SU-DHL-6 (cell line): ENCODE data around the gene ARHGEF28.

ENCODE experiments used
- H2AFZ ChIP-seq: fragments of 200-600 bp; sonication (generic); 2 replicates; pipeline ENCODE4 v1.6.1; 2014; ENCODE audit warnings: low read depth, mild to moderate bottlenecking, moderate library complexity, mixed read lengths, antibody characterized with exemption, low read length; ENCODE audit not compliant: severe bottlenecking
- H3F3A ChIP-seq: fragments of 200-600 bp; shearing (Covaris generic); 2 replicates; pipeline ENCODE4 v1.6.0; 2016; ENCODE audit warnings: antibody characterized with exemption, mild to moderate bottlenecking; ENCODE audit not compliant: insufficient read depth
- H3K27ac ChIP-seq: fragments of 200-600 bp; sonication (generic); 2 replicates; pipeline ENCODE4 v1.5.1; 2016; ENCODE audit warnings: low read depth, mild to moderate bottlenecking, low read length, moderate library complexity, mixed read lengths
- H3K27me3 ChIP-seq: fragments of 200-600 bp; sonication (generic), shearing (Covaris generic); 2 replicates; pipeline ENCODE4 v1.6.0; 2014; ENCODE audit warnings: mild to moderate bottlenecking, low read length
- H3K36me3 ChIP-seq: fragments of 200-600 bp; sonication (generic); 2 replicates; pipeline ENCODE4 v1.6.1; 2014; ENCODE audit warnings: mild to moderate bottlenecking, low read length, mixed read lengths
- H3K4me2 ChIP-seq: fragments of 300-600, 200-600 bp; shearing (Covaris generic), sonication (generic); 2 replicates; pipeline ENCODE4 v1.6.0; 2014; ENCODE audit warnings: low read length, low read depth, mild to moderate bottlenecking; ENCODE audit not compliant: poor library complexity, severe bottlenecking
- H3K4me3 ChIP-seq: fragments of 200-600 bp; sonication (generic); 2 replicates; pipeline ENCODE4 v1.5.1; 2014; ENCODE audit warnings: antibody characterized with exemption, low read length, mild to moderate bottlenecking, mixed read lengths; ENCODE audit not compliant: insufficient read depth, poor library complexity, severe bottlenecking
- H3K79me2 ChIP-seq: fragments of 200-600 bp; sonication (generic); 2 replicates; pipeline ENCODE4 v1.6.1; 2014; ENCODE audit warnings: mild to moderate bottlenecking, low read length, moderate library complexity; ENCODE audit not compliant: insufficient read depth
- H3K9ac ChIP-seq: fragments of 200-600 bp; sonication (generic); 2 replicates; pipeline ENCODE4 v1.7.0; 2014; ENCODE audit warnings: mild to moderate bottlenecking, low read length
- H3K9me2 ChIP-seq: fragments of 200-600 bp; sonication (generic); replicated peaks from 2 replicates; pipeline ENCODE4 v1.6.1; 2014; ENCODE audit warnings: low read length; ENCODE audit not compliant: insufficient read depth
- H3K9me3 ChIP-seq: fragments of 200-600 bp; sonication (generic); 2 replicates; pipeline ENCODE4 v1.6.1; 2014; ENCODE audit warnings: low read length, mixed read lengths; ENCODE audit not compliant: insufficient read depth
- H4K20me1 ChIP-seq: fragments of 200-600 bp; sonication (generic); 2 replicates; pipeline ENCODE4 v1.6.1; 2014; ENCODE audit warnings: low read depth, mild to moderate bottlenecking, antibody characterized with exemption, low read length, moderate library complexity, mixed read lengths
- EZH2phosphoT487 ChIP-seq: fragments of 200-600 bp; sonication (generic), shearing (Covaris generic); conservative IDR thresholded peaks from 2 replicates; pipeline ENCODE4 v1.6.1; 2018; ENCODE audit warnings: mild to moderate bottlenecking, antibody characterized with exemption, low read length, moderate library complexity, mixed read lengths
- TF ChIP-seq, protein P1 (sequence below): fragments of 200-600 bp; sonication (generic); IDR thresholded peaks from one replicate; pipeline ENCODE4 v1.5.1; 2017; ENCODE audit warnings: antibody characterized with exemption, mild to moderate bottlenecking, low read length, moderate library complexity; ENCODE audit not compliant: insufficient read depth, poor library complexity, severe bottlenecking

Gene ARHGEF28

DNA sequence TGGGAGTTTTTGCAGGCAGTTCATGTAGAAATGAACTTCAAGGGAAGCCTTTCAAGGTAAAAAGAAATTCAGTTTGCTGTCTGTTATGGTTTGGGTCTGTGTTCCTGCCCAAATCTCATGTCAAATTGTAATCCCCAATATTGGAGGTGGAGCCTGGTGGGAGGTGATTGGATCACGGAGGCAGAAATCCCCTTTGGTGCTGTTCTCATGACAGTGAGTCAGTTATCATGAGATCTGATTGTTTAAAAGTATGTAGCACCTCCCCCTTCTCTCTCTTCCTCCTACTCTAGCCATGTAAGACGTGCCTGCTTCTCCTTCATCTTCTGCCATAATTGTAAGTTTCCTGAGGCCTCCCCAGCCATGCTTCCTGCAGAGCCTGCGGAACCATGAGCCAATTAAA lies 341.4 kb downstream of the ARHGEF28 start:
- no peaks in the 10 kb centered on the region for H4K20me1 ChIP-seq
- no peak overlapping the region for H3K27ac ChIP-seq
- H3K36me3 ChIP-seq: no peaks in the 10 kb centered on the region
- H3K9ac ChIP-seq: no peak overlapping the region
- no peaks in the 10 kb centered on the region for H3K27me3 ChIP-seq
- H3K4me3 ChIP-seq: no peak overlapping the region
- no peaks in the 10 kb centered on the region for H3K9me3 ChIP-seq
- H2AFZ ChIP-seq: no peak overlapping the region
- no peak overlapping the region for H3K4me2 ChIP-seq
- H3K9me2 ChIP-seq: no peaks in the 10 kb centered on the region
- H3K79me2 ChIP-seq: no peaks in the 10 kb centered on the region
- no peaks in the 10 kb centered on the region for H3F3A ChIP-seq
- TF ChIP-seq, protein P1, sequence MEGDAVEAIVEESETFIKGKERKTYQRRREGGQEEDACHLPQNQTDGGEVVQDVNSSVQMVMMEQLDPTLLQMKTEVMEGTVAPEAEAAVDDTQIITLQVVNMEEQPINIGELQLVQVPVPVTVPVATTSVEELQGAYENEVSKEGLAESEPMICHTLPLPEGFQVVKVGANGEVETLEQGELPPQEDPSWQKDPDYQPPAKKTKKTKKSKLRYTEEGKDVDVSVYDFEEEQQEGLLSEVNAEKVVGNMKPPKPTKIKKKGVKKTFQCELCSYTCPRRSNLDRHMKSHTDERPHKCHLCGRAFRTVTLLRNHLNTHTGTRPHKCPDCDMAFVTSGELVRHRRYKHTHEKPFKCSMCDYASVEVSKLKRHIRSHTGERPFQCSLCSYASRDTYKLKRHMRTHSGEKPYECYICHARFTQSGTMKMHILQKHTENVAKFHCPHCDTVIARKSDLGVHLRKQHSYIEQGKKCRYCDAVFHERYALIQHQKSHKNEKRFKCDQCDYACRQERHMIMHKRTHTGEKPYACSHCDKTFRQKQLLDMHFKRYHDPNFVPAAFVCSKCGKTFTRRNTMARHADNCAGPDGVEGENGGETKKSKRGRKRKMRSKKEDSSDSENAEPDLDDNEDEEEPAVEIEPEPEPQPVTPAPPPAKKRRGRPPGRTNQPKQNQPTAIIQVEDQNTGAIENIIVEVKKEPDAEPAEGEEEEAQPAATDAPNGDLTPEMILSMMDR: no peak
- TF ChIP-seq EZH2phosphoT487: no peak

DNA sequence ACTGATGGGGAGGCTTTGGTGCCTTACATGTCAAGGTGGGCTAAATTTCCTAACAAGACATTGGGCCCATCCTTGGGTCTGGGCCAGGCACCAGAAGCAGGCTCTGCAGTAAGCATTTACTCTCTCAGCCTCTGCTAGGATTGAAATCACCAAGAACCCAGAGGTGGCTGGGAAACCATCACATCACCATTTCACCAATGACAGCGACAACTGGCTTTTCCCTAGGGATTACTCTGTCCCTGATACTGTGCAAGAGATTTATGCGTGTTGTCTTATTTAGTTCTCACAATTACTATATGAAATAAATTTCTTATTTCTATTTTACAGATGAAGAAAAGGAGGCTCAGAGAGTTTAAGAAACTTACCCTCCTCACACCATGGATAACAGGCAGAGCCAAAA lies 342.2 kb downstream of the ARHGEF28 start:
- no peaks in the 10 kb centered on the region for H3K27me3 ChIP-seq
- no peak overlapping the region for H2AFZ ChIP-seq
- H3F3A ChIP-seq: no peaks in the 10 kb centered on the region
- no peak overlapping the region for H3K27ac ChIP-seq
- H4K20me1 ChIP-seq: no peaks in the 10 kb centered on the region
- H3K4me2 ChIP-seq: no peak overlapping the region
- H3K79me2 ChIP-seq: no peaks in the 10 kb centered on the region
- H3K9ac ChIP-seq: no peak overlapping the region
- no peak for TF ChIP-seq EZH2phosphoT487
- TF ChIP-seq, protein P1: no peak
- H3K4me3 ChIP-seq: no peak overlapping the region
- no peaks in the 10 kb centered on the region for H3K36me3 ChIP-seq
- H3K9me2 ChIP-seq: no peaks in the 10 kb centered on the region
- H3K9me3 ChIP-seq: no peaks in the 10 kb centered on the region

DNA sequence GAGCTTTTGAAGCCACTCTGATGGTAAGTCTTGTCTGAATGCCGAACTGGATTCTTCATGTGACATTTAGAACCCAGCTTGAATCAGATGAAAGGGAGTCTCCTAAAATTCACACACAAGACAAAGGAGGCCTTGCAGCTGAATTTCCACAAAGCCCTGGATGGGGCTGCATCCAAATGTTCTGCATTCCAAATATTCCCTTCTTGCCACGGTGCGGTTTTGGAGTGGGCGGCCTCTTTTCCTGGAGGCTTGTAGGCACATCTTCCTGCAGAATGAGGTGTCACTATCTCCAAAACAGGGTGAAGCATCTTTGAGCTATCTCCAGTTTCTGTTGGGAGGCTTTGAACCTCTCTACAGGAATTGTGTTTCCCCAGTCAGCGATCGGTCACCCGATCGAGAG lies 342.7 kb downstream of the ARHGEF28 start:
- no peak overlapping the region for H3K9ac ChIP-seq
- TF ChIP-seq, protein P1: no peak
- no peak for TF ChIP-seq EZH2phosphoT487
- H3K79me2 ChIP-seq: no peaks in the 10 kb centered on the region

More for the DNA sequence above, 342.7 kb downstream of the ARHGEF28 start:
- Histone ChIP-seq H4K20me1 (no peaks in the 10 kb centered on the region), H3K27me3 (no peaks in the 10 kb centered on the region), H3K4me2 (no peak overlapping the region), H3K36me3 (no peaks in the 10 kb centered on the region), H3K27ac (no peak overlapping the region), H3K4me3 (no peak overlapping the region), H3F3A (no peaks in the 10 kb centered on the region), H3K9me3 (no peaks in the 10 kb centered on the region), H3K9me2 (no peaks in the 10 kb centered on the region), H2AFZ (no peak overlapping the region)
